HG03378 (cell line): Measurements from ENCODE around the gene SLC39A9.
"Not testable (repeated sequence)": the region's sequence is repeated elsewhere in the genome, so short reads cannot be mapped to it uniquely, and the experiment has no call there.

Experiments
- ATAC-seq: cut with Tn5 transposase; IDR thresholded peaks from one replicate; pipeline ENCODE4 v1.9.1; 2021; ENCODE audit warnings: mild to moderate bottlenecking, moderate library complexity; ENCODE audit not compliant: unreplicated experiment

SLC39A9 gene

GRCh38 chr14:69498286-69498685 lies 99.8 kb downstream of the SLC39A9 start:
- ATAC-seq, result not testable (repeated sequence)

DNA sequence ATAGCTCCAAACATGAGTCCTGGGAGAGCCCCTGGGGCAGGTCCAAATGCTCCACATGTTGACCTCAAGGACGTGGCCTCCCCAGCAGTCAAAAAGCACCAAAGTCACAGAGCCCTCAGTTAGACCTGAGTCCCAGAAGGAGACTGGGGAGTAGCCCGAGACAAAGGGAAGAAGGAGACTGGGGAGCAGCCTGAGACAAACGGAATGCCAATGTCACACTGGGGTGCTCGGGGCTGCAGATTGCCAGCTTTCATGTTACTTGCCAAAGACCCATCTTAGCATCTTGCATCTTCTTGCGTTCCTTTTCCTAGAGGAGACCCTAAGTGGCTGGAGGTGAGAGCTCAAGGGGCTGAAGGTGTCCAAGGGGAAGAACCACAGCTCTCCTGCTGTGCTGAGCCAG lies 100.9 kb downstream of the SLC39A9 start:
- ATAC-seq, result no peak

GRCh38 chr14:69500096-69500495 lies 101.6 kb downstream of the SLC39A9 start:
- ATAC-seq, result no peak

GRCh38 chr14:69500736-69501135 lies 102.2 kb downstream of the SLC39A9 start:
- ATAC-seq, result no peak

DNA sequence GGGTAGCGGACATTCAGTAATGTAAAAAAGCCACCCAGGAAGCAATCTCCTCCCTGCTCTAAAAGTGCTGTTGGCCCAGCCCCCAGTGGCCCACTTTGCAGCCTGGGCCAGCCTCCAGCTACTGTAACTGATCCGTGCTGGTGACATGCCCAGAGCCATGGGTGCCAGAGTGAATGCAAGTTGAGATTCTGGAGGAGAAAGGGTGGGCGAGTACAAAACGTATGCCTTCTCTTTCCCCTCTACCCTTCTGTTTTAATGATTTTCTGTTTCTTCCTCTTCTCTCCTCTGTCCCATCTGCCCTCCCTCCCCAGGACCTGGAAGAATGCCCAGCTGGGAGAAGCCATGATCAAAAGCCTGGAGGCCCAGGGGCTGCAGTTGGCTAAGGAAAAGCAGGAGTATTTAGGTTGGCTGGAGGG lies 102.9 kb downstream of the SLC39A9 start:
- no peak for ATAC-seq

GRCh38 chr14:69504775-69505174 lies 106.3 kb downstream of the SLC39A9 start:
- no peak for ATAC-seq

GRCh38 chr14:69505338-69506240 lies 107.1 kb downstream of the SLC39A9 start:
- ATAC-seq, result no peak

GRCh38 chr14:69506241-69506595 lies 107.7 kb downstream of the SLC39A9 start:
- ATAC-seq, result no peak
